ENCODE measurements around the gene SLC36A2.

- TF ChIP-seq CTCF (IDR thresholded peaks at IDR 0.05) (no peak), POLR2A (IDR thresholded peaks at IDR 0.05) (no peak)
These were observed 35.2 kb upstream of the SLC36A2 start for GRCh38 chr5:151382576-151382975.
